HCT116 (cell line): ENCODE measurements around the gene FITM2. TPM values are rescaled to one million over a fixed set of nuclear protein-coding genes. Genes with fewer than 3 reads are reported as not detected.

Experiments used
- ATAC-seq: fragments of 200-7000 bp; cut with Tn5 transposase; 2 replicates; pipeline ENCODE4 v1.9.1; 2020; ENCODE audit warnings: mild to moderate bottlenecking, moderate library complexity
- BruUV-seq: library from RNA; stranded (reverse); fragments of 400-500 nt; replicated peaks from 2 replicates; lab custom pipeline; 2021; lab: Mats Ljungman, UMichigan
- CTCF ChIA-PET: fragments of 300-600 bp; sonication (Branson Sonifier 250); formaldehyde crosslinking; loops from one replicate; lab custom pipeline; 2021; ENCODE audit warnings: antibody characterized with exemption; lab: Charles Lee
- POLR2A ChIA-PET: fragments of 300-600, 350-600 bp; sonication (Branson Sonifier 250); formaldehyde crosslinking; loops from one replicate; lab custom pipeline; 2021; ENCODE audit warnings: antibody characterized with exemption; lab: Charles Lee
- RAD21 ChIA-PET, 2 experiments: fragments of 300-600 bp; sonication (Branson Sonifier 250); formaldehyde crosslinking; loops; one replicate each; lab custom pipeline; 2023; ENCODE audit warnings: low total read pairs in 2 of 2; ENCODE audit not compliant: uncharacterized antibody in 2 of 2, unreplicated experiment in 2 of 2, low non-redundant PET in 1 of 2; lab: Charles Lee
- DNase-seq: peaks from one replicate; pipeline ENCODE4 v3.0.0-alpha.2; 2010; ENCODE audit warnings: low read depth, low spot score
- H2AFZ ChIP-seq: fragments of 200-600 bp; shearing (Covaris generic), sonication (generic); 2 replicates; pipeline ENCODE4 v1.6.1; 2017; ENCODE audit warnings: low read depth, mixed run types, mixed read lengths, antibody characterized with exemption, low read length; ENCODE audit not compliant: poor library complexity, severe bottlenecking
- H3K27ac ChIP-seq: 2 replicates; pipeline ENCODE4 v1.5.1; 2012; ENCODE audit warnings: low read depth, low read length
- H3K27me3 ChIP-seq: fragments of 200-600 bp; sonication (generic); 2 replicates; pipeline ENCODE4 v1.6.1; 2016; ENCODE audit warnings: mixed run types, low read length, mixed read lengths; ENCODE audit not compliant: insufficient read depth
- H3K36me3 ChIP-seq, 2 experiments: fragments of 200-500 bp in 1 of 2; fragments of 200-600 bp in 1 of 2; sonication (Bioruptor generic) in 1 of 2; sonication (generic) in 1 of 2; 2 replicates each; pipeline versions ENCODE4 v1.5.1 to v1.6.1; 2014 to 2016; ENCODE audit warnings: low read length in 2 of 2, inconsistent platforms in 1 of 2, mixed read lengths in 1 of 2, mixed run types in 1 of 2; ENCODE audit not compliant: insufficient read depth in 2 of 2, control insufficient read depth in 1 of 2
- H3K4me1 ChIP-seq, 2 experiments: fragments of 200-600 bp in 1 of 2; sonication (generic) in 1 of 2; 2 replicates each; pipeline versions ENCODE4 v1.5.1 to v1.6.1; 2012 to 2017; ENCODE audit warnings: low read length in 2 of 2, inconsistent platforms in 1 of 2, mild to moderate bottlenecking in 1 of 2, mixed read lengths in 1 of 2, mixed run types in 1 of 2, moderate library complexity in 1 of 2; ENCODE audit not compliant: insufficient read depth in 2 of 2, control insufficient read depth in 1 of 2
- H3K4me2 ChIP-seq: fragments of 200-600 bp; sonication (generic); 2 replicates; pipeline ENCODE4 v1.6.1; 2017; ENCODE audit warnings: mixed run types, low read length, mixed read lengths
- H3K4me3 ChIP-seq, 2 experiments: fragments of 200-600 bp in 1 of 2; sonication (generic) in 1 of 2; replicated peaks in 1 of 2; 2 replicates each; pipeline ENCODE4 v1.5.1; 2011 to 2016; ENCODE audit warnings: low read length in 2 of 2, control low read depth in 1 of 2, low read depth in 1 of 2, mild to moderate bottlenecking in 1 of 2, mixed read lengths in 1 of 2, mixed run types in 1 of 2
- H3K79me2 ChIP-seq: fragments of 200-600 bp; sonication (generic); 2 replicates; pipeline ENCODE4 v1.6.1; 2017; ENCODE audit warnings: mild to moderate bottlenecking, mixed run types, low read length, moderate library complexity, mixed read lengths; ENCODE audit not compliant: insufficient read depth
- H3K9ac ChIP-seq: fragments of 200-600 bp; sonication (generic); 2 replicates; pipeline ENCODE4 v1.6.1; 2016; ENCODE audit warnings: low read length, mixed read lengths
- H3K9me2 ChIP-seq: fragments of 200-600 bp; sonication (generic), shearing (Covaris generic); 2 replicates; pipeline ENCODE4 v1.6.1; 2017; ENCODE audit warnings: mixed run types, mild to moderate bottlenecking, moderate library complexity; ENCODE audit not compliant: insufficient read depth
- H3K9me3 ChIP-seq, 2 experiments: fragments of 200-500 bp in 1 of 2; fragments of 200-600 bp in 1 of 2; sonication (Bioruptor generic) in 1 of 2; sonication (generic) in 1 of 2; 2 replicates each; pipeline ENCODE4 v1.6.1; 2014 to 2017; ENCODE audit warnings: low read length in 2 of 2, mixed read lengths in 2 of 2, inconsistent platforms in 1 of 2, low read depth in 1 of 2, mild to moderate bottlenecking in 1 of 2, mixed run types in 1 of 2, moderate library complexity in 1 of 2; ENCODE audit not compliant: control insufficient read depth in 1 of 2, insufficient read depth in 1 of 2
- H4K20me1 ChIP-seq: fragments of 200-600 bp; sonication (generic), shearing (Covaris generic); 2 replicates; pipeline ENCODE4 v1.6.1; 2017; ENCODE audit warnings: mixed run types, mild to moderate bottlenecking, moderate library complexity; ENCODE audit not compliant: insufficient read depth
- CEBPB ChIP-seq: IDR thresholded peaks from 2 replicates; pipeline ENCODE4 v1.6.1; 2012; ENCODE audit warnings: low read depth
- ELF1 ChIP-seq: IDR thresholded peaks from 2 replicates; pipeline ENCODE4 v1.6.1; 2012; ENCODE audit warnings: low read depth, borderline replicate concordance
- EZH2 ChIP-seq: fragments of 200-600 bp; sonication (generic); IDR thresholded peaks from 2 replicates; pipeline ENCODE4 v1.6.1; 2017; ENCODE audit warnings: antibody characterized with exemption, mixed run types
- EZH2phosphoT487 ChIP-seq: fragments of 200-600 bp; IDR thresholded peaks from 2 replicates; pipeline ENCODE4 v1.6.1; 2018; ENCODE audit warnings: antibody characterized with exemption, borderline replicate concordance
- FOSL1 ChIP-seq: IDR thresholded peaks from 2 replicates; pipeline ENCODE4 v1.6.1; 2012; ENCODE audit warnings: low read depth
- JUND ChIP-seq: IDR thresholded peaks from 2 replicates; pipeline ENCODE4 v1.6.1; 2012
- POLR2A ChIP-seq: IDR thresholded peaks from 2 replicates; pipeline ENCODE4 v1.7.0; 2011; ENCODE audit warnings: borderline replicate concordance; ENCODE audit not compliant: insufficient read depth, insufficient read length; ENCODE audit errors: extremely low read depth
- RAD21 ChIP-seq: IDR thresholded peaks from 2 replicates; pipeline ENCODE4 v1.6.1; 2012; ENCODE audit warnings: low read depth, mild to moderate bottlenecking
- SIN3A ChIP-seq: IDR thresholded peaks from 2 replicates; pipeline ENCODE4 v1.6.1; 2012; ENCODE audit warnings: low read depth
- SP1 ChIP-seq: IDR thresholded peaks from 2 replicates; pipeline ENCODE4 v1.6.1; 2012; ENCODE audit warnings: low read depth
- SRF ChIP-seq: IDR thresholded peaks from 2 replicates; pipeline ENCODE4 v1.6.1; 2012; ENCODE audit warnings: low read depth
- ZNF274 ChIP-seq: fragments of 200-500 bp; sonication (Bioruptor generic); IDR thresholded peaks from 2 replicates; pipeline ENCODE4 v1.6.1; 2014; ENCODE audit warnings: mild to moderate bottlenecking, low read depth, low read length, inconsistent platforms
- intact Hi-C: fragments of 100-400 bp; cut with micrococcal nuclease; formaldehyde crosslinking; loops from 2 replicates; pipeline ENCODE4 v1.10.0; 2022
- total RNA-seq: library from RNA; stranded (reverse); gene quantifications from one replicate; pipeline ENCODE4 v1.2.1, GENCODE V29; 2021; ENCODE audit not compliant: unreplicated experiment
- TF ChIP-seq, protein P1 (sequence below): IDR thresholded peaks from 2 replicates; pipeline ENCODE4 v1.6.1; 2012; ENCODE audit warnings: low read depth

The FITM2 gene
- total RNA-seq, 1 experiment from 2014 or later = 5.2 TPM

DNA sequence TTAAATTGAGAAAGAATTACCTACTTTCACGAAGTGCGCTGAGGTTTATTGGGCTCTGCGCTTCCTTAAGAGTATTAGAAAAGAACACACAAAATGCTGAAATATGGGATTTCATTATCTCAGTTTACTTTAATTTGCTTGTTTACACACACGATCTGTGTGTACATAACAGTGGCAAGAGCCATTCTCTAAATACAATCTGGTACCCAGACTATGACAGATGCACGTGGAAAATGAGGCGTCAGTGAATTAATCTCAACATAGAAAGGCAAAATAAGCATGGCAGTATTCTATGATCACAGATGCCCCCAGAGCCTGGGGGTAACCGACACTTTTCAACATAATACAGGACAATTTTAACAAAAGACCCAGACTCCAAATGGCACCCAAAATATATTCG lies 8.3 kb downstream of the FITM2 start:
- Histone ChIP-seq H4K20me1 (no peaks in the 10 kb centered on the region), H3K4me1 (no peaks in the 10 kb centered on the region), H3K4me2 (no peak overlapping the region), H3K9ac (no peak overlapping the region), H3K9me2 (no peaks in the 10 kb centered on the region), H3K36me3 (no peaks in the 10 kb centered on the region), H2AFZ (no peak overlapping the region), H3K4me3 (no peak overlapping the region), H3K9me3 (no peaks in the 10 kb centered on the region), H3K27ac (no peak overlapping the region), H3K79me2 (no peaks in the 10 kb centered on the region), H3K27me3 (no peaks in the 10 kb centered on the region)
- no peak for DNase-seq
- CTCF ChIA-PET = interaction anchor here (1.4 kb wide), 1 partner anchor 9 kb away, joined by 6 read pairs; the partner anchor contains the start of gene FITM2
- RAD21 ChIA-PET = no interaction called here
- intact Hi-C loops = no loop called here
- TF ChIP-seq FOSL1 = no peak
- no peak for TF ChIP-seq SIN3A
- no peak for TF ChIP-seq SRF
- TF ChIP-seq, protein P1, sequence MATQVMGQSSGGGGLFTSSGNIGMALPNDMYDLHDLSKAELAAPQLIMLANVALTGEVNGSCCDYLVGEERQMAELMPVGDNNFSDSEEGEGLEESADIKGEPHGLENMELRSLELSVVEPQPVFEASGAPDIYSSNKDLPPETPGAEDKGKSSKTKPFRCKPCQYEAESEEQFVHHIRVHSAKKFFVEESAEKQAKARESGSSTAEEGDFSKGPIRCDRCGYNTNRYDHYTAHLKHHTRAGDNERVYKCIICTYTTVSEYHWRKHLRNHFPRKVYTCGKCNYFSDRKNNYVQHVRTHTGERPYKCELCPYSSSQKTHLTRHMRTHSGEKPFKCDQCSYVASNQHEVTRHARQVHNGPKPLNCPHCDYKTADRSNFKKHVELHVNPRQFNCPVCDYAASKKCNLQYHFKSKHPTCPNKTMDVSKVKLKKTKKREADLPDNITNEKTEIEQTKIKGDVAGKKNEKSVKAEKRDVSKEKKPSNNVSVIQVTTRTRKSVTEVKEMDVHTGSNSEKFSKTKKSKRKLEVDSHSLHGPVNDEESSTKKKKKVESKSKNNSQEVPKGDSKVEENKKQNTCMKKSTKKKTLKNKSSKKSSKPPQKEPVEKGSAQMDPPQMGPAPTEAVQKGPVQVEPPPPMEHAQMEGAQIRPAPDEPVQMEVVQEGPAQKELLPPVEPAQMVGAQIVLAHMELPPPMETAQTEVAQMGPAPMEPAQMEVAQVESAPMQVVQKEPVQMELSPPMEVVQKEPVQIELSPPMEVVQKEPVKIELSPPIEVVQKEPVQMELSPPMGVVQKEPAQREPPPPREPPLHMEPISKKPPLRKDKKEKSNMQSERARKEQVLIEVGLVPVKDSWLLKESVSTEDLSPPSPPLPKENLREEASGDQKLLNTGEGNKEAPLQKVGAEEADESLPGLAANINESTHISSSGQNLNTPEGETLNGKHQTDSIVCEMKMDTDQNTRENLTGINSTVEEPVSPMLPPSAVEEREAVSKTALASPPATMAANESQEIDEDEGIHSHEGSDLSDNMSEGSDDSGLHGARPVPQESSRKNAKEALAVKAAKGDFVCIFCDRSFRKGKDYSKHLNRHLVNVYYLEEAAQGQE = no peak
- TF ChIP-seq EZH2phosphoT487 = no peak
- no peak for ATAC-seq
- no TSS peak for BruUV-seq
- POLR2A ChIA-PET = no interaction called here

DNA sequence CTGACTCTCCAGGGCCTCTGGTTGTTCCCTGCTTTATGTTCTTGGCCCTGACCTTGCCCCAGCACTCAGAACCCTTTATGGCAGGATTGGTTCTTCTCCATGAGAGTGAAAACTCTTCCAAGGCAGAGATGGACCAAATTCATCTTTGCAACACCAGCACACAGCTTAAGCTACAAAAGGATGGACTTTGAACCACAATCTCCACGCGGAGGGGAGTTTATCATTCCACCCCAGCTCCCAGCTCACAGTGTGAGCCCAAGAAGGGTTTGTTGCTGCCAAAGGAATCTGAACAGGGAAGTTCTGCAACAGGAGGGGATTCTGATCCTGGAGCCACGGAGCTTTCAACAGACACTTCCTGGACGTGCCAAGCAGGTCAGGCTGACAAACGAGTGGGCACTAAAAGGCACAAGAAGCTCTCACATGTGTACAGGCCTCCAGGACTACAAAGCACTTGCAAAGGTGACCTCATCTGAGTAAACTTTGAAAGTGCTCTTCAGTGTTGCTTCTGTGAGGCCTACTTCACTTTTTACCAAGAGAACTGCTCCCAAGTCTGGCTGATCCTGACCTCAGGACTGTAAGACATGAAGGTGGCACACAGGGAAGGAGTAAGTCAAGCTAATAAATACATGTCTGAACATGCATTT lies 8.9 kb downstream of the FITM2 start:
- BruUV-seq = no TSS peak
- no peaks in the 10 kb centered on the region for H3K27me3 ChIP-seq
- POLR2A ChIA-PET = no interaction called here
- no peak overlapping the region for H3K27ac ChIP-seq
- H4K20me1 ChIP-seq = no peaks in the 10 kb centered on the region
- RAD21 ChIA-PET = no interaction called here
- H3K79me2 ChIP-seq = no peaks in the 10 kb centered on the region
- CTCF ChIA-PET = interaction anchor here (1.4 kb wide), 1 partner anchor 9 kb away, joined by 6 read pairs; the partner anchor contains the start of gene FITM2
- no peak overlapping the region for H3K4me3 ChIP-seq
- H3K4me1 ChIP-seq = no peaks in the 10 kb centered on the region
- intact Hi-C loops = no loop called here
- H3K36me3 ChIP-seq = no peaks in the 10 kb centered on the region
- no peak overlapping the region for H3K4me2 ChIP-seq
- no peak overlapping the region for H2AFZ ChIP-seq
- H3K9ac ChIP-seq = no peak overlapping the region
- DNase-seq (no peak), ATAC-seq (no peak)
- no peaks in the 10 kb centered on the region for H3K9me3 ChIP-seq
- H3K9me2 ChIP-seq = no peaks in the 10 kb centered on the region
- TF ChIP-seq, protein P1 = no peak
- TF ChIP-seq POLR2A (no peak), SIN3A (no peak), EZH2 (no peak), CEBPB (no peak), JUND (no peak), SP1 (no peak), ZNF274 (no peak), RAD21 (no peak), ELF1 (no peak), FOSL1 (no peak)
